HAP-1 (cell line): Measurements from ENCODE around the gene MPP4.

Experiments used
- DNase-seq, 2 experiments: peaks; one replicate each; pipeline ENCODE4 v3.0.0-alpha.2; 2016 to 2020; ENCODE audit warnings: low spot score in 2 of 2
- H3K27me3 ChIP-seq: fragments of 250-450 bp; sonication (Bioruptor Pico); 2 replicates; pipeline ENCODE4 v1.5.1; 2020; ENCODE audit warnings: low read depth, mild to moderate bottlenecking, moderate library complexity
- H3K36me3 ChIP-seq: fragments of 250-450 bp; sonication (Bioruptor Pico); replicated peaks from 2 replicates; pipeline ENCODE4 v1.5.1; 2020; ENCODE audit warnings: mild to moderate bottlenecking
- H3K4me1 ChIP-seq: fragments of 250-450 bp; sonication (Bioruptor Pico); 2 replicates; pipeline ENCODE4 v1.5.1; 2020; ENCODE audit warnings: mild to moderate bottlenecking
- H3K4me3 ChIP-seq: fragments of 250-450 bp; sonication (Bioruptor Pico); 2 replicates; pipeline ENCODE4 v1.5.1; 2020; ENCODE audit warnings: mild to moderate bottlenecking, moderate library complexity
- H3K9me3 ChIP-seq: fragments of 250-450 bp; sonication (Bioruptor Pico); 2 replicates; pipeline ENCODE4 v1.5.1; 2020; ENCODE audit warnings: mild to moderate bottlenecking, moderate library complexity
- in situ Hi-C: fragments of 300-500 bp; cut with MboI; formaldehyde crosslinking; loops from 3 replicates; pipeline ENCODE4 v1.14.3; 2020; ENCODE audit warnings: low sequenced_read_pairs, inconsistent platforms, mixed read lengths

Gene MPP4, protein sequence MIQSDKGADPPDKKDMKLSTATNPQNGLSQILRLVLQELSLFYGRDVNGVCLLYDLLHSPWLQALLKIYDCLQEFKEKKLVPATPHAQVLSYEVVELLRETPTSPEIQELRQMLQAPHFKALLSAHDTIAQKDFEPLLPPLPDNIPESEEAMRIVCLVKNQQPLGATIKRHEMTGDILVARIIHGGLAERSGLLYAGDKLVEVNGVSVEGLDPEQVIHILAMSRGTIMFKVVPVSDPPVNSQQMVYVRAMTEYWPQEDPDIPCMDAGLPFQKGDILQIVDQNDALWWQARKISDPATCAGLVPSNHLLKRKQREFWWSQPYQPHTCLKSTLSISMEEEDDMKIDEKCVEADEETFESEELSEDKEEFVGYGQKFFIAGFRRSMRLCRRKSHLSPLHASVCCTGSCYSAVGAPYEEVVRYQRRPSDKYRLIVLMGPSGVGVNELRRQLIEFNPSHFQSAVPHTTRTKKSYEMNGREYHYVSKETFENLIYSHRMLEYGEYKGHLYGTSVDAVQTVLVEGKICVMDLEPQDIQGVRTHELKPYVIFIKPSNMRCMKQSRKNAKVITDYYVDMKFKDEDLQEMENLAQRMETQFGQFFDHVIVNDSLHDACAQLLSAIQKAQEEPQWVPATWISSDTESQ

DNA sequence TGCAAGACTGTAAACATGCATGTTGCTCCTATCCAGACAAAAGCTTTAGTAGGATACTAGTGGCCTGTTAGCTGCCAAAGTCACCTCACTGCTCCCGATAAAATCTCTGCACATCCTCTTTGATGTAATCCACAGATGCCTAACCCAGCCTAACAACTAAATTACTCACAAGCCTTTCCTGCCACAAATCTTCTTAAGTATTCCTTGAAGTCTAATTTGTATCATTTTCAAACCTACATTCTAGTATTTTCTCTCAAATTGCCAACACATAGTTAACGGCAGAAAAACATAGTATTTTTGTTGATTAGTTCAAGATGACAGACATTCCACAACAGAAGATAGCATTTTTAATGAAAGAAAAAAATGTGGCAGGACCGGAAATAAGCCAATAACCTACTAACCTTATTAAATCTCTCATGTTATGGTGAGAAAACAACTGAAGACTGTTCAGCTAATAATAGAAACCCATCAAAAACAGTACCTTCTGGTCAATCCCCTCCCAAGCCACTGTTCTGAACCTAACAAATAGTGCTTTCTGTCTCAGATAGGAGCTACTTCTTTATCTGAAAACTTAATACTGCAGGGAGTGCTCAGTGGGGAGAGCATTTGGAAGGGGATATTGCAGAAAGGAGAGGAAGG is at the start of gene MPP4:
Gene MPP4 (minus strand): TSS at position 57 of the 639 bp plus-strand sequence. CDS start 4,690 bp downstream, outside the sequence.
- Histone ChIP-seq H3K9me3 (no peaks in the 10 kb centered on the region), H3K4me1 (peaks cover 19% of the 10 kb centered on the region), H3K36me3 (no peaks in the 10 kb centered on the region; the same call in 1 of the 2 replicates), H3K4me3 (no peak within 1 kb of the TSS), H3K27me3 (no peaks in the 10 kb centered on the region)
- in situ Hi-C loops, result no loop called here
- DNase-seq, result no peak

- H3K36me3 ChIP-seq, result peaks cover 7% of the 10 kb centered on the region; the same call in 1 of the 2 replicates
Measured at GRCh38 chr2:201746551-201746950, 48.1 kb upstream of the MPP4 start.

GRCh38 chr2:201735486-201735885 is 37.0 kb upstream of the MPP4 start:
- in situ Hi-C loops, result no loop called here
- no peak for DNase-seq
- H3K36me3 ChIP-seq, result peaks cover 16% of the 10 kb centered on the region
- H3K4me3 ChIP-seq, result no peak overlapping the region
- H3K4me1 ChIP-seq, result no peaks in the 10 kb centered on the region
- no peaks in the 10 kb centered on the region for H3K27me3 ChIP-seq
- no peaks in the 10 kb centered on the region for H3K9me3 ChIP-seq

More at GRCh38 chr2:201746551-201746950, 48.1 kb upstream of the MPP4 start:
- Histone ChIP-seq H3K9me3 (no peaks in the 10 kb centered on the region), H3K4me3 (no peak overlapping the region), H3K4me1 (peaks cover 8% of the 10 kb centered on the region), H3K27me3 (no peaks in the 10 kb centered on the region)
- DNase-seq, result no peak
- in situ Hi-C loops, result no loop called here

- Histone ChIP-seq H3K4me1 (no peaks in the 10 kb centered on the region), H3K27me3 (no peaks in the 10 kb centered on the region), H3K9me3 (no peaks in the 10 kb centered on the region), H3K4me3 (no peak overlapping the region), H3K36me3 (peaks cover 16% of the 10 kb centered on the region)
- DNase-seq, result no peak
- in situ Hi-C loops, result no loop called here
Measured at GRCh38 chr2:201734111-201734510, 35.7 kb upstream of the MPP4 start.

GRCh38 chr2:201733544-201733943 is 35.1 kb upstream of the MPP4 start:
- DNase-seq, result no peak
- H3K36me3 ChIP-seq, result peaks cover 15% of the 10 kb centered on the region
- in situ Hi-C loops, result no loop called here
- no peaks in the 10 kb centered on the region for H3K4me1 ChIP-seq
- no peaks in the 10 kb centered on the region for H3K27me3 ChIP-seq
- no peak overlapping the region for H3K4me3 ChIP-seq
- H3K9me3 ChIP-seq, result no peaks in the 10 kb centered on the region

- no peak for DNase-seq
Measured at GRCh38 chr2:201730651-201731285, 32.3 kb upstream of the MPP4 start.

GRCh38 chr2:201715459-201715858 is 17.0 kb upstream of the MPP4 start:
- H3K4me1 ChIP-seq, result no peaks in the 10 kb centered on the region
- H3K36me3 ChIP-seq, result peaks cover 10% of the 10 kb centered on the region; the same call in 1 of the 2 replicates
- in situ Hi-C loops, result no loop called here
- no peak for DNase-seq
- H3K4me3 ChIP-seq, result no peak overlapping the region
- no peaks in the 10 kb centered on the region for H3K9me3 ChIP-seq
- no peaks in the 10 kb centered on the region for H3K27me3 ChIP-seq

More at GRCh38 chr2:201730651-201731285, 32.3 kb upstream of the MPP4 start:
- in situ Hi-C loops, result no loop called here
- Histone ChIP-seq H3K9me3 (no peaks in the 10 kb centered on the region), H3K36me3 (peaks cover 6% of the 10 kb centered on the region; the same call in 1 of the 2 replicates), H3K4me3 (no peak overlapping the region), H3K4me1 (no peaks in the 10 kb centered on the region), H3K27me3 (no peaks in the 10 kb centered on the region)

- Histone ChIP-seq H3K9me3 (no peaks in the 10 kb centered on the region), H3K4me3 (no peak overlapping the region), H3K36me3 (peaks cover 14% of the 10 kb centered on the region; the same call in 1 of the 2 replicates), H3K4me1 (no peaks in the 10 kb centered on the region), H3K27me3 (no peaks in the 10 kb centered on the region)
- in situ Hi-C loops, result no loop called here
- DNase-seq, result no peak
Measured at GRCh38 chr2:201712726-201713125, 14.3 kb upstream of the MPP4 start.

DNA sequence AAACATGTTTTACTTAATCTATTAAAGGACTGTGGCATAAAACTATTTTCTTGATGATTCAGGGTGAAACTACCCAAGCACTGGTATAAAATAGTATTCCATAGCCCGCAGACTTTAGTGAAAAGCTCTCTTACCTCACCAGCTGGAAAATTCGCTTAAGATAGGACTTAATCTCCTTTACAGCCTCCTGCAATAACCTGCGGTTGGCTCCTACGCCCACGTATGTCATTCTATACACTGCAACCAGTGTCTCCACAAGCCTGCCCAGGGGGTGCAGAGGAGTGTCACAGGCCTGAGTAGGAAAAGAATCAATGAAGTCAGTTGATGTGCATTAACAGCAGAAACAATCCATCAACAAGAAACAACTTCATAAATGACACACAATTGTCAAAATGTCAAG is 11.3 kb upstream of the MPP4 start:
- in situ Hi-C loops, result no loop called here

GRCh38 chr2:201709049-201709448 is 10.6 kb upstream of the MPP4 start:
- H3K27me3 ChIP-seq, result no peaks in the 10 kb centered on the region
- in situ Hi-C loops, result no loop called here
- H3K4me3 ChIP-seq, result no peak overlapping the region
- H3K4me1 ChIP-seq, result no peaks in the 10 kb centered on the region
- H3K36me3 ChIP-seq, result peaks cover 14% of the 10 kb centered on the region; the same call in 1 of the 2 replicates
- no peaks in the 10 kb centered on the region for H3K9me3 ChIP-seq
- no peak for DNase-seq

More for the DNA sequence above, 11.3 kb upstream of the MPP4 start:
- Histone ChIP-seq H3K4me1 (no peaks in the 10 kb centered on the region), H3K36me3 (peaks cover 13% of the 10 kb centered on the region; the same call in 1 of the 2 replicates), H3K27me3 (no peaks in the 10 kb centered on the region), H3K4me3 (no peak overlapping the region), H3K9me3 (no peaks in the 10 kb centered on the region)
- no peak for DNase-seq

DNA sequence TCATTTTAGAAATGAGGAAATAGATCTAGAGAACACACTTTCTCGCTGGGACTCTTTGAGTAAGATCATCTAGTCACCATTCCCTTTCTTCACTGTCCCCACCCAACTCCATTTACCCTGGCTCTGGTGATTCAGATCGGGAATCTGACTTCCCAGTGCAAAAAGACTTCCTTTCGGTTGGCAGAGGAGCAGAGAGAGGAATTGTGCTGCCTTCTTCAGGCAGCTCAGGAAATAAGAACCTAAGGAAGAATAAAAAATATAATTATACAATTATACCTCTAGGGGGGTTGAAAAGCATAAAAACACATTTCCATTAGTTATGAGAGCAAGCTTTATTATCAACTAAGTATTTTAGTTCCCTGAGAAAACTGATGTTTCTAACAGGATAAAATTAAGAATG is 9.3 kb upstream of the MPP4 start:
- no peak overlapping the region for H3K4me3 ChIP-seq
- DNase-seq, result no peak
- H3K36me3 ChIP-seq, result peaks cover 16% of the 10 kb centered on the region; the same call in 1 of the 2 replicates
- no peaks in the 10 kb centered on the region for H3K9me3 ChIP-seq
- in situ Hi-C loops, result no loop called here
- no peaks in the 10 kb centered on the region for H3K27me3 ChIP-seq
- H3K4me1 ChIP-seq, result no peaks in the 10 kb centered on the region

GRCh38 chr2:201707142-201707541 is 8.7 kb upstream of the MPP4 start:
- H3K4me1 ChIP-seq, result no peaks in the 10 kb centered on the region
- no peaks in the 10 kb centered on the region for H3K9me3 ChIP-seq
- no peak for DNase-seq
- no peaks in the 10 kb centered on the region for H3K27me3 ChIP-seq
- no peak overlapping the region for H3K4me3 ChIP-seq
- in situ Hi-C loops, result no loop called here
- peaks cover 16% of the 10 kb centered on the region for H3K36me3 ChIP-seq

DNA sequence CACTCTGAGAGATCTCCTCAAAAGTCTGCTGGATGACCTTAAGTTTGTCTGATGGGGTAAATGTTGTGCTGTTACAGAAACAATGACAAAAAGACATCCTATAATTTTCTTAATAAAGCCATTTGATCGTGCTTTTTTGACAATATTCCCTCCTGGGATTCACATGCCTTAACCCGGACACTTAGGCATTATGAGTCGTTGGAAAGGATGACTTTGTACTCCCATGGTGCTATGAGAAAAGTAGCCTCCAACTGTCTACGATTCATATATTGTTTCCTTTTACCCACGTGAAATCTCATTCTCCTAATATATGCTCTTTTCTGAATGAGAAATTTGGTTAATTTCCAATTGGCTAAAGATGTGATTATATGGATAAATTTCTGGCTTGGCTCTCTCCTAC is 6.1 kb upstream of the MPP4 start:
- Histone ChIP-seq H3K9me3 (no peaks in the 10 kb centered on the region), H3K27me3 (no peaks in the 10 kb centered on the region), H3K4me1 (peaks cover 16% of the 10 kb centered on the region), H3K36me3 (peaks cover 16% of the 10 kb centered on the region), H3K4me3 (no peak overlapping the region)
- in situ Hi-C loops, result no loop called here
- DNase-seq, result no peak
